ENCODE measurements around the gene KCNJ15. TPM values are rescaled to one million over a fixed set of nuclear protein-coding genes. Genes with fewer than 3 reads are reported as not detected.

The KCNJ15 gene
- polyA plus RNA-seq, 3 donors: 4.5 to 26.5 (median 8.0) TPM

DNA sequence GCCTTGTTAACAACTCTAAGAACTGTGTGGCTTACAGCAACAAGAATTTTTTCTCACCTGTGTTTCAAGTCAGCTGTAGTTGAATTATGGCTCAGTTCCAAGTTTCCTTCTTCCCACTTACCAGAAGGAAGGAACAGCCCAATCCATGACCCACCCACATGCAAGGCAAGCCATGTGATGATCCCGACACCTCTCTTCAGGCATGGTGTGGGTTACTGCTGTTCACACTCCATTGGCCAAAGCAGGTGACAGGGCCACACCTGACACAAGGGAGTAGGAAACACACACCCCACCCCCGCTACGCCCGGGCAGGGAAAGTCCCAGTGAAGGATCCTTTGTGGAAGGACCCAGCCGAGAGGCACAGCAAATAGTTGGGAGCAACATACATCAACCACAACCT lies 36.3 kb downstream of the KCNJ15 start:
- Histone ChIP-seq H4K20me1 (ENCODE audit: insufficient read depth, low read length) (no peaks in the 10 kb centered on the region), H2AFZ (ENCODE audit: insufficient read depth, low read depth, low read length, poor library complexity, severe bottlenecking) (no peak overlapping the region), H3K4me1 (ENCODE audit: control insufficient read depth in 1 of 2, insufficient read depth in 2 of 2, low read length in 2 of 2) (peaks cover 93 to 97% of the 10 kb centered on the region in 2 donors), H3K4me3 (replicated peaks in 1 of 3; ENCODE audit: low read depth in 2 of 3, low read length in 3 of 3) (no peak overlapping the region), H3K79me2 (ENCODE audit: insufficient read depth, low read length) (no peaks in the 10 kb centered on the region), H3K9me3 (replicated peaks in 1 of 2; ENCODE audit: control insufficient read depth in 1 of 2, insufficient read depth in 1 of 2, low read length in 2 of 2) (no peaks in the 10 kb centered on the region), H3K9ac (ENCODE audit: insufficient read depth, low read length, poor library complexity, severe bottlenecking) (no peak overlapping the region), H3K4me2 (replicated peaks; ENCODE audit: extremely low read depth, low read length, poor library complexity, severe bottlenecking) (no peak overlapping the region), H3K27me3 (ENCODE audit: control insufficient read depth in 2 of 2, insufficient read depth in 2 of 2, low read length in 2 of 2) (no peaks in the 10 kb centered on the region), H3K27ac (ENCODE audit: low read depth in 1 of 2, low read length in 2 of 2) (peak overlapping the region in 1 of 2 donors; percentile 95), H3K36me3 (replicated peaks in 1 of 2; ENCODE audit: control insufficient read depth in 1 of 2, insufficient read depth in 2 of 2, low read length in 2 of 2) (no peaks in the 10 kb centered on the region)
- DNase-seq: no peak
- Mint-ChIP-seq H3K27me3 (ENCODE audit: low read depth in 3 of 3) (peaks cover 0 to 2% (median 0%) of the 10 kb centered on the region in 3 donors), H3K27ac (peak overlapping the region in 5 of 7 donors; percentile 63 to 99 (median 89)), H3K36me3 (peaks cover 8 to 10% of the 10 kb centered on the region in 2 donors), H3K4me1 (peaks cover 94% of the 10 kb centered on the region), H3K9me3 (peaks cover 0 to 2% (median 0%) of the 10 kb centered on the region in 7 donors), H3K4me3 (no peak overlapping the region)
- intact Hi-C loops (cut with micrococcal nuclease): no loop called here
- 100% methylated on average over 1 of the region's 5 CpGs for WGBS (ENCODE audit: insufficient coverage)
- TF ChIP-seq, protein P1, sequence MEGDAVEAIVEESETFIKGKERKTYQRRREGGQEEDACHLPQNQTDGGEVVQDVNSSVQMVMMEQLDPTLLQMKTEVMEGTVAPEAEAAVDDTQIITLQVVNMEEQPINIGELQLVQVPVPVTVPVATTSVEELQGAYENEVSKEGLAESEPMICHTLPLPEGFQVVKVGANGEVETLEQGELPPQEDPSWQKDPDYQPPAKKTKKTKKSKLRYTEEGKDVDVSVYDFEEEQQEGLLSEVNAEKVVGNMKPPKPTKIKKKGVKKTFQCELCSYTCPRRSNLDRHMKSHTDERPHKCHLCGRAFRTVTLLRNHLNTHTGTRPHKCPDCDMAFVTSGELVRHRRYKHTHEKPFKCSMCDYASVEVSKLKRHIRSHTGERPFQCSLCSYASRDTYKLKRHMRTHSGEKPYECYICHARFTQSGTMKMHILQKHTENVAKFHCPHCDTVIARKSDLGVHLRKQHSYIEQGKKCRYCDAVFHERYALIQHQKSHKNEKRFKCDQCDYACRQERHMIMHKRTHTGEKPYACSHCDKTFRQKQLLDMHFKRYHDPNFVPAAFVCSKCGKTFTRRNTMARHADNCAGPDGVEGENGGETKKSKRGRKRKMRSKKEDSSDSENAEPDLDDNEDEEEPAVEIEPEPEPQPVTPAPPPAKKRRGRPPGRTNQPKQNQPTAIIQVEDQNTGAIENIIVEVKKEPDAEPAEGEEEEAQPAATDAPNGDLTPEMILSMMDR (IDR thresholded peaks at IDR 0.05): no peak

DNA sequence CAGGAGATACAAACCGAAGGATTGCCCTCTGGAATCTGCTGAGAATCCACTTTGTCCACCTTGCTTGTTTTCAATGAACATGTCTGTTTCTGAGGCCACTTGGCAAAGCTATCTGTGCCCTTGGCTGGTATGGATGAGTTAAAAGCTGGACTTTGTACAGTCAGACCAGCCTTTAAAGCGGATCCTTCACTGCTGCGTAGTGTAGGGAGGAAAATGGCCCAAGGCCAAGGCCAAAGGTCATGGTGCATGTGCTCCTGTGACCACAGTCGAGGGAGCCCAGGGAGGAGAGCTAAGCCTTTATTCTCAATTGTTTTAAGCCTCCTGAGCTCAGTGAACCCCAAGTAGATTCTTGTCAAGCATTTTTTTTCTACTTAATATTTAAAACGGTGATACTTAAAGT lies 37.0 kb downstream of the KCNJ15 start:
- no peak for DNase-seq
- H3K9me3 Mint-ChIP-seq: peaks cover 0 to 2% (median 0%) of the 10 kb centered on the region in 7 donors
- intact Hi-C loops (cut with micrococcal nuclease): no loop called here
- no peaks in the 10 kb centered on the region for H4K20me1 ChIP-seq (ENCODE audit: insufficient read depth, low read length)
- H3K4me3 Mint-ChIP-seq: no peak overlapping the region
- peaks cover 10% of the 10 kb centered on the region in 2 donors for H3K36me3 Mint-ChIP-seq
- no peak overlapping the region for H2AFZ ChIP-seq (ENCODE audit: insufficient read depth, low read depth, low read length, poor library complexity, severe bottlenecking)
- 96% methylated on average over 4 of the region's 5 CpGs for WGBS (ENCODE audit: insufficient coverage)
- H3K27me3 ChIP-seq (ENCODE audit: control insufficient read depth in 2 of 2, insufficient read depth in 2 of 2, low read length in 2 of 2): no peaks in the 10 kb centered on the region
- H3K27ac Mint-ChIP-seq: peak overlapping the region; percentile 42 to 99 (median 68)
- TF ChIP-seq, protein P1 (IDR thresholded peaks at IDR 0.05): no peak
- peaks cover 87 to 95% of the 10 kb centered on the region in 2 donors for H3K4me1 ChIP-seq (ENCODE audit: control insufficient read depth in 1 of 2, insufficient read depth in 2 of 2, low read length in 2 of 2)
- H3K36me3 ChIP-seq (replicated peaks in 1 of 2; ENCODE audit: control insufficient read depth in 1 of 2, insufficient read depth in 2 of 2, low read length in 2 of 2): no peaks in the 10 kb centered on the region
- no peaks in the 10 kb centered on the region for H3K9me3 ChIP-seq (replicated peaks in 1 of 2; ENCODE audit: control insufficient read depth in 1 of 2, insufficient read depth in 1 of 2, low read length in 2 of 2)
- H3K79me2 ChIP-seq (ENCODE audit: insufficient read depth, low read length): no peaks in the 10 kb centered on the region
- H3K9ac ChIP-seq (ENCODE audit: insufficient read depth, low read length, poor library complexity, severe bottlenecking): no peak overlapping the region
- peak overlapping the region in 1 of 2 donors; percentile 95 for H3K27ac ChIP-seq (ENCODE audit: low read depth in 1 of 2, low read length in 2 of 2)
- peaks cover 90% of the 10 kb centered on the region for H3K4me1 Mint-ChIP-seq
- no peak overlapping the region for H3K4me2 ChIP-seq (replicated peaks; ENCODE audit: extremely low read depth, low read length, poor library complexity, severe bottlenecking)
- H3K4me3 ChIP-seq (replicated peaks in 1 of 3; ENCODE audit: low read depth in 2 of 3, low read length in 3 of 3): no peak overlapping the region
- peaks cover 0 to 2% (median 0%) of the 10 kb centered on the region in 3 donors for H3K27me3 Mint-ChIP-seq (ENCODE audit: low read depth in 3 of 3)
